ENCODE measurements around the gene CNPY4.
A peak's percentile ranks its signal among the peaks of the same experiment; 100 is the strongest.

Gene CNPY4

GRCh38 chr7:100152937-100153666 lies 33.7 kb downstream of the CNPY4 start:
- no peak for DNase-seq

GRCh38 chr7:100153708-100154535 lies 34.5 kb downstream of the CNPY4 start:
- no peak for DNase-seq

GRCh38 chr7:100154651-100155491 lies 35.4 kb downstream of the CNPY4 start:
- no peak for DNase-seq

- DNase-seq: no peak
These were observed 36.3 kb downstream of the CNPY4 start for GRCh38 chr7:100155553-100156317.

- no peak for DNase-seq
These were observed 37.1 kb downstream of the CNPY4 start for GRCh38 chr7:100156331-100157068.

- DNase-seq: no peak
These were observed 37.6 kb downstream of the CNPY4 start for GRCh38 chr7:100157069-100157333.

GRCh38 chr7:100157334-100158228 lies 38.1 kb downstream of the CNPY4 start:
- peak; percentile 25 for DNase-seq

- peak; percentile 93 for DNase-seq
These were observed 39.0 kb downstream of the CNPY4 start, which contains the start of gene TRAPPC14 for GRCh38 chr7:100158229-100159098. TSS of gene TRAPPC14 (minus strand) at chr7:100158723. CDS start at chr7:100158499, 224 bp downstream.

- no peak for DNase-seq
These were observed 39.7 kb downstream of the CNPY4 start for GRCh38 chr7:100159099-100159623.

GRCh38 chr7:100160067-100160466 lies 40.6 kb downstream of the CNPY4 start:
- no peak for DNase-seq

- DNase-seq: peak; percentile 31
These were observed 43.6 kb downstream of the CNPY4 start for GRCh38 chr7:100163006-100163531.

- no peak for DNase-seq
These were observed 44.4 kb downstream of the CNPY4 start for GRCh38 chr7:100163871-100164270.

GRCh38 chr7:100166317-100166940 lies 47.0 kb downstream of the CNPY4 start:
- DNase-seq: peak; percentile 52

GRCh38 chr7:100166970-100167911 lies 47.8 kb downstream of the CNPY4 start:
- peak; percentile 22 for DNase-seq

- DNase-seq: no peak
These were observed 48.5 kb downstream of the CNPY4 start for GRCh38 chr7:100167912-100168323.

GRCh38 chr7:100169147-100169850 lies 49.9 kb downstream of the CNPY4 start:
- DNase-seq: peak; percentile 51
